ENCODE data around the gene STRA8. TPM values are rescaled to one million over a fixed set of nuclear protein-coding genes. Genes with fewer than 3 reads are reported as not detected.

STRA8 gene
- total and polyA plus RNA-seq, 12 donors, result not detected

- Histone ChIP-seq H3K4me3 (no peak overlapping the region), H3K9me3 (replicated peaks in 1 of 3) (no peaks in the 10 kb centered on the region), H3K27me3 (no peaks in the 10 kb centered on the region), H3K4me1 (replicated peaks in 1 of 2) (peaks cover 0 to 3% of the 10 kb centered on the region in 2 donors), H3K36me3 (replicated peaks in 1 of 2) (peaks cover 0 to 75% of the 10 kb centered on the region in 2 donors), H3K27ac (no peak overlapping the region)
- intact Hi-C loops (cut with DNase I), result no loop called here
- TF ChIP-seq POLR2A (IDR thresholded peaks at IDR 0.05), result no peak
- TF ChIP-seq CTCF (IDR thresholded peaks at IDR 0.05), result no peak
- no peak for DNase-seq
- 85 to 95% (median 88%) methylated on average over 4 of the region's 4 CpGs for WGBS, 4 donors
These were observed 38.5 kb upstream of the STRA8 start for GRCh38 chr7:135195156-135195555.

DNA sequence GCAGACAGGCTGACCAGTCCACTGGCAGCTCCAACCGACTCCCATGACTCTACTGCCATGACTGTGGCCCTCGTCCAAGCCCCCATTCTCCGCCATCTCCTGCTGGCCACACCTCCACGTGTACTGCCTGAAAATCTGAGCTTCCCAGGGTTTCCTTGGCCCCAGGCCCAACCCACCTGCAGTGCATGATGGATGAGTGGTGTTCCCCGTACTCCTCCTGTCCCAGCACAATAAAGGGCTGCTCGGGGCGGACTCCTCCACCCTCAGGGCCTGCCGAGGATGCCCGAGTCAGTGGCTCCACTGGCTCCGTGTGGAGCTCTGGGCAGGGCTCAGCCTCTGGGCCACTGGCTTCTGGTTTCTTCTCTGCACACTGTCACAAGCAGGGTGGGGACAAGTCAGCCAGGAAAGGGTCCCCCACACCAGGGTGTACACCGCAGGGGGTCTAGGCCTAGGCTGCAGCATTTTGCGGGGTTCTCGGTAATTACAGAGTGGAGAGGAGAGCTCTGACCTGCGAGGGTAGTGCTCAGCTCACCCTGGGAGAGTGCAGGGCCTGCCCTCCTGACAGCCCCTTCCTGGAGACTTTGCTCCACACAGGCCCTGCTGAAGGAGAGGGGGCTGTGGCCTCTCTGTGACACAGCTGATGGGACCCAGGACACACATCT is 37.5 kb upstream of the STRA8 start:
- intact Hi-C loops (cut with DNase I), result no loop called here
- peaks cover 0 to 80% of the 10 kb centered on the region in 2 donors for H3K36me3 ChIP-seq (replicated peaks in 1 of 2)
- no peak for TF ChIP-seq POLR2A (IDR thresholded peaks at IDR 0.05)
- TF ChIP-seq CTCF (IDR thresholded peaks at IDR 0.05), result no peak
- no peak overlapping the region for H3K4me3 ChIP-seq
- H3K9me3 ChIP-seq (replicated peaks in 1 of 3), result no peaks in the 10 kb centered on the region
- H3K27me3 ChIP-seq, result no peaks in the 10 kb centered on the region
- no peak overlapping the region for H3K27ac ChIP-seq
- H3K4me1 ChIP-seq (replicated peaks in 1 of 2), result no peaks in the 10 kb centered on the region
- WGBS, 4 donors, result 94 to 100% (median 97%) methylated on average over 5 to 14 of the region's 14 CpGs
- DNase-seq, result peak in 1 of 7 donors; percentile 51

DNA sequence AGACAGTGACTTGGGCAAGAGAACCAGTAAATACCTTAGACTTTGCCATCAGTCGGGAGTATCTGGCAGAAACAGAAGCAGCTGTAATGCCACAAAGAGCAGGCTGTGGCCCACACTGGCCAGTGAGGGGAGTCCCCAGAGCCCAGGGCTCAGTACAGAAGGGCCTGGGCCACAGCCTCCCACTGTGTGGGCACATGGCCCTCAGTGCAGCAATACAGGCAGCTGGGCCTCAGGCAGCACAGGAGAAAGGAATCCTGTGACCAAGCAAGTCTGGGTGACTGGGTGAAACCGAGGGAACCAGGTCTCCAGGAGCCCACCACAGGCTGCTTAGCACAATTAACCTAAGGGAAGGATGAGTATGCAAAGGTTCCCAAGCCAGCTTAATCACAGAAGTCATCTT is 36.3 kb upstream of the STRA8 start:
- Histone ChIP-seq H3K4me3 (no peak overlapping the region), H3K27me3 (no peaks in the 10 kb centered on the region), H3K36me3 (replicated peaks in 1 of 2) (peaks cover 0 to 81% of the 10 kb centered on the region in 2 donors), H3K27ac (no peak overlapping the region), H3K9me3 (replicated peaks in 1 of 3) (no peaks in the 10 kb centered on the region), H3K4me1 (replicated peaks in 1 of 2) (no peaks in the 10 kb centered on the region)
- intact Hi-C loops (cut with DNase I), result no loop called here
- no peak for TF ChIP-seq CTCF (IDR thresholded peaks at IDR 0.05)
- TF ChIP-seq POLR2A (IDR thresholded peaks at IDR 0.05), result no peak
- no peak for DNase-seq
- 71 to 91% (median 86%) methylated on average over 2 of the region's 2 CpGs for WGBS, 4 donors

GRCh38 chr7:135197906-135198655 is 35.6 kb upstream of the STRA8 start:
- Histone ChIP-seq H3K27me3 (no peaks in the 10 kb centered on the region), H3K36me3 (replicated peaks in 1 of 2) (peaks cover 0 to 81% of the 10 kb centered on the region in 2 donors), H3K4me3 (no peak overlapping the region), H3K4me1 (replicated peaks in 1 of 2) (no peaks in the 10 kb centered on the region), H3K9me3 (replicated peaks in 1 of 3) (no peaks in the 10 kb centered on the region), H3K27ac (no peak overlapping the region)
- WGBS, 4 donors, result 93 to 96% (median 95%) methylated on average over 15 of the region's 15 CpGs
- DNase-seq, result no peak
- TF ChIP-seq POLR2A (IDR thresholded peaks at IDR 0.05) (no peak), CTCF (IDR thresholded peaks at IDR 0.05) (no peak)
- intact Hi-C loops (cut with DNase I), result no loop called here
